Stimulated activated naive B cell treated with anti-CD40 and anti-IgM and Interleukin-4, amounts not matched to agents 10 μg/mL and 1 μg/mL and 100 μg/mL, for 72 hours (primary cell): ENCODE data around the gene PCDH12.
"Not testable (repeated sequence)": the region's sequence is repeated elsewhere in the genome, so short reads cannot be mapped to it uniquely, and the experiment has no call there.

Experiments used
- ATAC-seq, 2 donors: fragments of 150-1000 bp; cut with Tn5 transposase; replicated peaks; 2 replicates each; pipeline ENCODE4 v1.10.0; 2021; ENCODE audit warnings: moderate library complexity in 1 of 2
- DNase-seq: peaks from one replicate; pipeline ENCODE4 v3.0.0; 2021
- H3K27ac Mint-ChIP-seq: one replicate; pipeline ENCODE4 v1.8.0; 2022; ENCODE audit warnings: mild to moderate bottlenecking, mixed read lengths
- H3K27me3 Mint-ChIP-seq, 2 donors: one replicate each; pipeline ENCODE4 v1.8.0; 2022; ENCODE audit warnings: mixed read lengths in 2 of 2
- H3K36me3 Mint-ChIP-seq, 2 donors: one replicate each; pipeline ENCODE4 v1.8.0; 2022; ENCODE audit warnings: mixed read lengths in 2 of 2, mild to moderate bottlenecking in 1 of 2
- H3K4me1 Mint-ChIP-seq, 2 donors: one replicate each; pipeline ENCODE4 v1.8.0; 2022; ENCODE audit warnings: mixed read lengths in 2 of 2, mild to moderate bottlenecking in 1 of 2
- H3K4me3 Mint-ChIP-seq, 2 donors: one replicate each; pipeline ENCODE4 v1.8.0; 2022; ENCODE audit warnings: mild to moderate bottlenecking in 2 of 2, mixed read lengths in 2 of 2, moderate library complexity in 1 of 2
- H3K9me3 Mint-ChIP-seq, 2 donors: one replicate each; pipeline ENCODE4 v1.8.0; 2022; ENCODE audit warnings: mixed read lengths in 2 of 2, mild to moderate bottlenecking in 1 of 2

The PCDH12 gene

DNA sequence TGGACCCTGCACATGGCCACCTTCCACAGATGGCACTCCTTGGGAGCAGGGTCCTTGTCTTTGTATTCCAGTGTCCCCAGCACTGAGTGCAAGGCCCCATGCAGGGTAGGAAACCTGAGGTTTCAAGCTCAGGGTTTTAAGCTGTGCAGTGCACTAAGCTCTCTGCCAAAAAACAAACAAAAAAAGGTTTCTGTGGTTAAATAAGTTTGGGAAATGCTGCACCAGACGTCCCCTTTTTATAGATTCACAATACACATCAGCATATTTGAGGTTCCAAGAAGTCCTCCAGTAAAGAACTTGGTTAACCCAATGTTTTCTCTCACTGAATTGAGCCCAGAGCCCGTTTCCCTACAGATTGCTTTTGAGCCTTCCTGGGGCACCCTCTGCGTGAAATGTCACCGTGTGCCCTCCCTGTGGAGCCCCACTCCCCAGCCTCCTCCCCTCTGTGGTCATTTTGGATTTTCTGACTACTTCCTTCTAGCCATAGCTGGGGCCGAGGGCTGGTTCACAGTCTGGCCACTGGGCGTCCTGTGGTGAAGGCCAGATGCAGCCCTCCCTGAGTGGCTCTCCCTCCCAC, 17.2 kb downstream of the PCDH12 start:
- H3K27ac Mint-ChIP-seq: peak overlapping the region; percentile 75
- peaks cover 3 to 11% of the 10 kb centered on the region in 2 donors for H3K4me1 Mint-ChIP-seq
- no peaks in the 10 kb centered on the region for H3K27me3 Mint-ChIP-seq
- no peak overlapping the region for H3K4me3 Mint-ChIP-seq
- H3K9me3 Mint-ChIP-seq: no peaks in the 10 kb centered on the region
- peaks cover 17 to 27% of the 10 kb centered on the region in 2 donors for H3K36me3 Mint-ChIP-seq
- no peak for DNase-seq
- peak; percentile 29 to 47 for ATAC-seq

DNA sequence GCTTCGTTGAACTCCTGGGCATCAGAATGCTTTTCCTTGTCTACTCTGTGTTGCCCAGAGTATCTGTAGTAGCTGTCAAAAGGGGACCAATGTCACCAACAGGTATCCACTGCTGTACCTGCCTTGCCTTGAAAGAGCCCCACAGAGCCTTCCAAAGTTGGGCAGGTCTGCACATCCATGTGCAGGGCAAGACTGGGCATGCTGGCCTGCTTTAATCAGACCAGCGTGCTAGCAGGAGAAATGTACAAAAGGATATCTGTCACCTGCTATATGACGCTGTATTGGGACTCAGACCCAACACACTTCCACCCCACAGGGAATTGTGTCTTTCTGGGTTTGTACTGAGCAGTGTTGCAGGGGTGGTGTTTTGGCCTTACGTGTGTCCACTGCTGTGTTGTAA, 22.5 kb downstream of the PCDH12 start:
- DNase-seq (no peak), ATAC-seq (no peak)
- Mint-ChIP-seq H3K36me3 (peaks cover 36 to 50% of the 10 kb centered on the region in 2 donors), H3K27ac (no peak overlapping the region), H3K4me3 (no peak overlapping the region), H3K27me3 (no peaks in the 10 kb centered on the region), H3K4me1 (peaks cover 0 to 1% of the 10 kb centered on the region in 2 donors), H3K9me3 (no peaks in the 10 kb centered on the region)

DNA sequence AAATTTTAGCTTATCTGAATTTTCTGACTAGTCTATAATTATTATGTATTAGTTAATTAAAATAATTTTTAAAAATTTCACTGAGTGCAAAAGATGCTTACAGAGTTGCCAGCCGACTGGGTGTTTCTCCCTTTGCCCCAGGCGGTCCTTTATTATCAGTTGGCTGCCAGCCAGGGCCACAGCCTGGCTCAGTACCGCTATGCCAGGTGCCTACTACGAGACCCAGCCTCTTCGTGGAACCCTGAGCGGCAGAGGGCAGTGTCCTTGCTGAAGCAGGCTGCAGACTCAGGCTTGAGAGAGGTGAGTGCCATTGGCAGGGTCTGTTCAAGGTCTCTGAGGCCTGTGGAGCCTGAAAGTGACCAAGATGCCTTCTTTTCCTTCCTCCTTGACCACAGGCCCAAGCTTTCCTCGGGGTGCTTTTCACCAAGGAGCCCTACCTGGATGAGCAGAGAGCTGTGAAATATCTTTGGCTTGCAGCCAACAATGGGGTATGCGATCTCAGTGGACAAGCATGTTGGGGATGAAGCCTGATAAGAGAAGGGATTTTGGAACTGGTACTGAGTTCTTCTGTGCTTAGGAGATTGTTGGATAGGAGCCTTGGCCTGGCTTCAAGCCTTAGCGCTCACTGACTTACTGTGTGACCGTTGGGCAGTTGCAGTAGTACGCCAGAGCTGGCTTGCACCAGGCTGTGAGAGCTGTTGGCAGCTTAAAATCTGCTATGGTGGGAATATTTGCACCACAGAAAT, 23.7 kb downstream of the PCDH12 start:
- ATAC-seq (no peak), DNase-seq (no peak)
- Mint-ChIP-seq H3K27me3 (no peaks in the 10 kb centered on the region), H3K9me3 (no peaks in the 10 kb centered on the region), H3K27ac (no peak overlapping the region), H3K36me3 (peaks cover 34 to 48% of the 10 kb centered on the region in 2 donors), H3K4me3 (no peak overlapping the region), H3K4me1 (no peaks in the 10 kb centered on the region)

DNA sequence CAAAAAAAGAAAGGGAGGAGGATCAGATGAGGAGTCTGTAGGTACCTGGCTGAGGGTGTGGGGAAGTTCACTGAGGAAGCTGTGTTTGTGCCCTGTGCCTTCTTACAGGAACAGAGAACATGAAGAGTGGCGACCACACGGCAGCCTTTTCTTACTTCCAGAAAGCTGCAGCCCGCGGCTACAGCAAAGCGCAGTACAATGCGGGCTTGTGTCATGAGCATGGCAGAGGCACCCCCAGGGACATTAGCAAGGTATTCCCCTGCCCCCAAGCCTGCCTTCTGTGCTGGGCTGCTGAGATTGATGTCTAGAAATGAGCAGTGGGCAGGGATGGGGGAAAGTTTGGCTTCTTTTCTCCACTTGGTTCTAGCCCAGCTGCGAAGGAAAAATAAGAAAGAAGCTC, 24.9 kb downstream of the PCDH12 start:
- H3K4me3 Mint-ChIP-seq: no peak overlapping the region
- H3K27ac Mint-ChIP-seq: no peak overlapping the region
- H3K9me3 Mint-ChIP-seq: no peaks in the 10 kb centered on the region
- H3K4me1 Mint-ChIP-seq: no peaks in the 10 kb centered on the region
- ATAC-seq: no peak
- DNase-seq: no peak
- H3K36me3 Mint-ChIP-seq: peaks cover 40 to 54% of the 10 kb centered on the region in 2 donors
- H3K27me3 Mint-ChIP-seq: no peaks in the 10 kb centered on the region

DNA sequence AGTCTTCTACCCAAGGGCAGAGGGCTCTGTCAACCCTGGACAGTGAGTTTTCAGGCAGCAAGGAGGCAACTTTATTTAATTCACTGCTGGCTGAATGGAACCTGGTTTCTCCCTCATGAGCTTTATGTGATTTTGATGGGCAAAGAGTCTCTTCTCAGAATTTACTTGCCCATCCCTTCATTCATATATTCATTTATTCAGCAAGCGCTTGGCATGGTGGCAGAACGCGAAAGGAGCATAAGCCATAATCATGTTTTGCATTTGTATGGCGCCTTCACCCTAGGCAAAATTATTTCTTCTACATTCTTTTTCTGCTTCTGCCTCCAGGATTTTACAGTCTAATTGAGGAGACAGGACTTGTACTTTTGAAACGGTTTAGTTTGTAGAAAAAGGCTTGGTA, 26.3 kb downstream of the PCDH12 start:
- H3K4me1 Mint-ChIP-seq: peaks cover under 1 to 3% of the 10 kb centered on the region in 2 donors
- no peak for ATAC-seq
- H3K36me3 Mint-ChIP-seq: peaks cover 51 to 63% of the 10 kb centered on the region in 2 donors
- no peak overlapping the region for H3K27ac Mint-ChIP-seq
- no peak overlapping the region for H3K4me3 Mint-ChIP-seq
- DNase-seq: no peak
- no peaks in the 10 kb centered on the region for H3K27me3 Mint-ChIP-seq
- H3K9me3 Mint-ChIP-seq: no peaks in the 10 kb centered on the region

DNA sequence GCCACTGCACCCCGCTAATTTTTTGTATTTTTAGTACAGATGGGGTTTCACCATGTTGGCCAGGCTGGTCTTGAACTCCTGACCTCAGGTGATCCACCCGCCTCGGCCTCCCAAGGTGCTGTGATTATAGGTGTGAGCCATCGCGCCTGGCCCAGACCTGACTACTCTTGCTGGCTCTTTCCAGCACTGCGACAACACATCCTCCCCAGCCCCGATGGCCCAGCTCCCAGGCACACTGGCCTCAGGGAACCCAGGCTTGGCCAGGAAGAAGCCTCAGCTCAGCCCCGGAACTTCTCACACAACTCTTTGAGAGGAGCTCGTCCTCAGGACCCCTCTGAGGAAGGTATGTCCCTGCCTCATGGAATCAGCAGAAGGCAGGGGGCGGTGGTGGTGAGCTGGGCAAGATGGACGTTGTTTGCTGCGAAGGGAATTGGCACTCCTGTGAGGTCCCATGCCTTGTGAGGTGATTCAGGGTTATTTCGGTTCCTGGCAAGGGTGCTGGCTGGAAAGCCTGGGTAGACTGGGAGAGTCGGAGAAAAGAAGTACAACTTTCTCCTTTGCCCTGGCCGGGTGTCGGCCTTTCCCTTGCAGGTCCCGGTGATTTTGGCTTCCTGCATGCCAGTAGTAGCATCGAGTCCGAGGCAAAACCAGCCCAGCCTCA, 28.5 kb downstream of the PCDH12 start:
- Mint-ChIP-seq H3K27me3 (no peaks in the 10 kb centered on the region), H3K27ac (no peak overlapping the region), H3K4me1 (peaks cover 6 to 13% of the 10 kb centered on the region in 2 donors), H3K9me3 (no peaks in the 10 kb centered on the region), H3K4me3 (no peak overlapping the region), H3K36me3 (peaks cover 50 to 61% of the 10 kb centered on the region in 2 donors)
- no peak for ATAC-seq
- DNase-seq: no peak

DNA sequence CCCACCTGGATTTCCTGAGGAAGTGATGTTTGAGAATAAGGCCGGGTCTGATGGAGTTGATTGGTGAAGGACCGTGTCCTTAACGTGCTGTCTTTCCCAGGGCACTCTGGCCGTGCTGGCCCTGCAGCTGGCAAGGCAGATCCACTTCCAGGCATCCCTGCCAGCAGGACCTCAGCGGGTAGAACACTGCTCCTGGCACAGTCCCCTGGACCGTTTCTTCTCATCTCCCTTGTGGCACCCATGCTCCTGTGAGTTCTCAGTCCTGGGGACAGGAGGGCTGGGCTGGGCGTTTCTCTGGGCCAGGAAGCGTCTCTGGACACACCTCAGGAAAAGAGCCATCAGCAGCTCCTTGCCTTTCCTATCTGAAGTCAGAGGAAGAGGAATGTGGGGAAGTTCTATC, 30.0 kb downstream of the PCDH12 start:
- peaks cover 49 to 60% of the 10 kb centered on the region in 2 donors for H3K36me3 Mint-ChIP-seq
- no peaks in the 10 kb centered on the region for H3K27me3 Mint-ChIP-seq
- H3K9me3 Mint-ChIP-seq: peaks cover 0 to 1% of the 10 kb centered on the region in 2 donors
- H3K4me1 Mint-ChIP-seq: peaks cover 11 to 23% of the 10 kb centered on the region in 2 donors
- ATAC-seq: no peak
- no peak overlapping the region for H3K4me3 Mint-ChIP-seq
- no peak overlapping the region for H3K27ac Mint-ChIP-seq
- DNase-seq: no peak

DNA sequence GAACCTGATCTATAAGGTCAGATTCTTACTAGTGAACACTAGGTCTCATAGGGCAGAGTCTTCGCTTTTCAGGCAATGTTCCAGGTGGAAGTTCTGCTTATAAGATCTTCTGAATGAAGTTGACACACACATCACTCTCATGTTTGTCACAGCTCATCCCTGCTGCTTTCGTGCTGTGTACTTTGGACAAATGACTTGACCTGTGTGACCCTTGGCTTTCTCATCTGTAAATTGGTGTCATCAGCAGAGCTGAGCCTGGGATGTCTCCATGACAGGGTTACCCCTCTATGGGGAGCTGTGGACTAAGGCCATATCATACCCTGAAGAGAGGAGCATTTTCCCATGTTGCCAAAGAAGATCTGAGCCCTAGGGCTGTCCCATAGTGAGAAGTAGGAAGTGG, 31.6 kb downstream of the PCDH12 start:
- no peak for DNase-seq
- H3K4me1 Mint-ChIP-seq: peaks cover 11 to 27% of the 10 kb centered on the region in 2 donors
- H3K27ac Mint-ChIP-seq: no peak overlapping the region
- peaks cover 0 to 1% of the 10 kb centered on the region in 2 donors for H3K9me3 Mint-ChIP-seq
- H3K27me3 Mint-ChIP-seq: no peaks in the 10 kb centered on the region
- no peak for ATAC-seq
- peaks cover 43 to 46% of the 10 kb centered on the region in 2 donors for H3K36me3 Mint-ChIP-seq
- no peak overlapping the region for H3K4me3 Mint-ChIP-seq

DNA sequence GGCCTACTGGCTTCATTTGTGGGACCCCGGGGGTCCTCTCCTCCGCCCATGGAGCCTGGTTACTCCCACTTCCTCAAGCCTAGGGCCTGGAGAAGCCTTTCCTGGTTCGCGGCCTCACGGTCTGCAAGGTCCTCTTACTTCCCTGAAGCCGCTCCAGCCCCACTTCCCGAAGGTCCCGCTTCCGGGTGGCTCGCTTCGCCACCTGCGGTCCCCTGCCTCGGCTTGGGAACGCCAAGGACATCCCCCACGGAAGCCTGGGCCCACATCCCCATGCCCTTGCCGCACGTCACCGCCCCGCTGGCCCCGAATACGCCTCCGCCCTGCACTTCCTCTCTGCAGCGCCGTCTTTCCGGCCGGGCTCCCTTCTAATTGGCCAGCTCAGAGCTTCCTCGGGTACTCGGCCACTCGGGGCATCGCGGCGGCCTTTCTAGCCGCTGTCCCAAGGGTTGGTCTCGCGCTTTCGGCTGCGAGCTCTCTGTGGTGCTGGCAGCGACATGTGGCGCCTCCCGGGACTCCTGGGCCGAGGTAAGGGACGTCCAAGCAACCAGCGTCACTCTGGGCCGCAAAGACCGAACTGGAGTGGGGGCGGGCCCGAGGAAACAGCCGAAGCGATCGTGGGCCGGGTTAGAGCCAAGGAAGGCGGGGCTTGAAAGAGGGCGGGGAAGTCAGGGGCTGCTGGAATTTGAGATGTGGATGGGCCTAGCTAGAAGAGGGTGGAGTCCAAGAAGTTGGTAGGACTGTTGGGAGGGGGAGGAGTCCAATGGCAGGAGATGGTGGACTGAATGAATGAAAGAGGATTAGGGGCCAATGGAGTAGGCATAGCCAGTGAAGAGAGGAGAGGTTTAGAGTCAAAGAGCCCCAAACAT, 34.3 kb downstream of the PCDH12 start, which contains the start of gene DELE1:
Gene DELE1 (plus strand): TSS at position 424 of the 866 bp plus-strand sequence. CDS start 71 bp downstream, at position 495.
- H3K9me3 Mint-ChIP-seq: peaks cover 0 to 1% of the 10 kb centered on the region in 2 donors
- peak; percentile 94 to 96 for ATAC-seq
- H3K4me3 Mint-ChIP-seq: peak within 1 kb of the TSS; percentile 88 to 95
- no peaks in the 10 kb centered on the region for H3K27me3 Mint-ChIP-seq
- H3K27ac Mint-ChIP-seq: peak within 1 kb of the TSS; percentile 97
- H3K4me1 Mint-ChIP-seq: peaks cover 18 to 34% of the 10 kb centered on the region in 2 donors
- DNase-seq: peak; percentile 90
- H3K36me3 Mint-ChIP-seq: peaks cover 29 to 35% of the 10 kb centered on the region in 2 donors

DNA sequence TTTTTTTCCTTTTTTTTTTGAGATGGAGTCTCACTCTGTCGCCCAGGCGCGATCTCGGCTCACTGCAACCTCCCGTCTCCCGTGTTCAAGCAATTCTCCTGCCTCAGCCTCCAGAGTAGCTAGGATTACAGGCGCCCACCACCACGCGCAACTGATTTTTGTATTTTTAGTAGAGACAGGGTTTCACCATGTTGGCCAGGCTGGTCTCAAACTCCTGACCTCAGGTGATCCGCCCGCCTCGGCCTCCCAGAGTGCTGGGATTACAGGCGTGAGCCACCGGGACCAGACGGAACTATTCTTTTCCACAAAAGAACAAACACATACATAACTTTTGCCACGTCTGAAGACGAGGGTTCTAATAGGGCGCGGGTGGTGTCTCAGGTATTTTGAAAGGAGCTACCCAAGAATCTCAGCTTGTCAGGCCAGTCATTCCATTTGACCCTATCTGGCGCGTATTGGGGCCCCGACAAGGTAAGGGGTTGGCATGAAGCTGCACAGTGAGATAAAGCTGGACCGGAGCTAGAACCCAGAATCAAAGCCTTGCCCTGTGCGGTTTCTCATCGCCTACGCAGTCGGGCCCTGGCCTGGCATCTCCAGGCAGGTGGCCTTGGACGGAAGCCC, 35.1 kb downstream of the PCDH12 start:
- ATAC-seq: peak; percentile 22 to 25
- DNase-seq, H3K9me3 Mint-ChIP-seq, H3K27me3 Mint-ChIP-seq: not testable (repeated sequence)
- peak overlapping the region; percentile 88 to 95 for H3K4me3 Mint-ChIP-seq
- H3K4me1 Mint-ChIP-seq: peaks cover 18 to 34% of the 10 kb centered on the region in 2 donors
- peaks cover 23 to 30% of the 10 kb centered on the region in 2 donors for H3K36me3 Mint-ChIP-seq
- peak overlapping the region; percentile 97 for H3K27ac Mint-ChIP-seq

DNA sequence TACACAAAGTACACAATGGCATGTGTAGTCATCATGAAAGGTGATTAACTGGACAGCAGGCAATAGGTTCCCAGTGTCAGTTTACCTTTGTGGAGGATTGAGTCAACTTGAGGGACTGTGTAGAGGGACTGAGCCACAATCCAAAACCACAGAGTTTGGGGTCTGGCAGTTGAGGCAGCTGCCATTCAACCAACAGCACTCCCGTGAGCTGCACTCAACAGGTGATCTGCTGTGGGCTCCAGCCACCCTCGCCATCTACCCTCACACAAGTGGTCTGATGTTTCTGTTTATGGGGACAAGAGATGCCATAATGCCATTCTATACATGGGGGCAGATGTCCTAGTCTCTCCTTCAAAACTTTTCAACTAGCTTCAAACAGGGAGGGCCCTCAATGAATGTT, 37.2 kb downstream of the PCDH12 start:
- no peak overlapping the region for H3K27ac Mint-ChIP-seq
- H3K4me3 Mint-ChIP-seq: no peak overlapping the region
- H3K36me3 Mint-ChIP-seq: peaks cover 8 to 14% of the 10 kb centered on the region in 2 donors
- ATAC-seq: no peak
- H3K4me1 Mint-ChIP-seq: peaks cover 22 to 38% of the 10 kb centered on the region in 2 donors
- H3K27me3 Mint-ChIP-seq: peaks cover 0 to 6% of the 10 kb centered on the region in 2 donors
- H3K9me3 Mint-ChIP-seq: peaks cover 0 to 1% of the 10 kb centered on the region in 2 donors
- no peak for DNase-seq

DNA sequence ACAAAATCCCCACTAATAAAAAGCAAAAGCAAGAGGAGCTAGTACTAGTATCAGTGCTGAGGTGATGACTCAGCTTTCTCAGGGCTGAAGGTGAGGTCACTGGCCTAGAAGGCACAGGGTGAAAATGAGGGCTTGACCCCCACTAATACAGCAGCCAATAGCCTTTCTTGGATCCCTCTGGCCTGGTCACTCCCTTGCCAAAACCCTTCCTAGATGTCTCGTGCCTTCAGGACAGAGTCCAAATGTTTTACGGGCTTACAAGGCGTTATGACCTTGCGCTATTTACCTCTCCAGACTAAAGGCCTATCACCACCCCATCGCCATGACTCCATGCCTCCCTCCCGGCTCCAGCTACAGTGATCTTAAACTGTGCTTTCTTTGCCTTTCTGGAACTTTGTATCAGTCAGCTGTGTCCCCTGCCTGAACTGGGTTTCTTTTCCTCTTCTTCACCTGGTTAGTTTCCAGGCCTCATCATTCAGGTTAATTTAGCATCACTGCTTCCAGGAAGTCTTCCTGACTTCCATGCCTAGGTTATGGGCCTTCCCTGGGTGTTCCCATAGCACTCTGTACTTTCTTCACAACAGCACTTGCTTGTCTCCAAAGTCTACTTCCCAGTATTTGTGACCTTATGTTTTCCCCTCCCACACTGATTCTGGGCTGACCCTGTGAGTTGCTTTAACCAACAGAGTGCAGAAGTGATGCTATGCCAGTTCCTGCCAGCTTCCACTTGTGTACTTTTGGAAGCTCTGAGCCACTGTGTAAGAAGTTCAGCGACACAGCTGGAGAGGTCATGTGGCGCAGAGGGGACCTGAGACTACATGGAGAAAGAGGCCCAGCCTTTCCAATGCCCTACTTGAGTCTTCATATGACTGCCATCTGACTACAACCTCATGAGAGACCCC, 38.5 kb downstream of the PCDH12 start:
- no peak overlapping the region for H3K27ac Mint-ChIP-seq
- H3K4me3 Mint-ChIP-seq: no peak overlapping the region
- peaks cover 0 to 1% of the 10 kb centered on the region in 2 donors for H3K9me3 Mint-ChIP-seq
- DNase-seq (no peak), ATAC-seq (no peak)
- peaks cover 23 to 30% of the 10 kb centered on the region in 2 donors for H3K4me1 Mint-ChIP-seq
- H3K27me3 Mint-ChIP-seq: peaks cover 0 to 6% of the 10 kb centered on the region in 2 donors
- H3K36me3 Mint-ChIP-seq: peaks cover 3 to 9% of the 10 kb centered on the region in 2 donors

DNA sequence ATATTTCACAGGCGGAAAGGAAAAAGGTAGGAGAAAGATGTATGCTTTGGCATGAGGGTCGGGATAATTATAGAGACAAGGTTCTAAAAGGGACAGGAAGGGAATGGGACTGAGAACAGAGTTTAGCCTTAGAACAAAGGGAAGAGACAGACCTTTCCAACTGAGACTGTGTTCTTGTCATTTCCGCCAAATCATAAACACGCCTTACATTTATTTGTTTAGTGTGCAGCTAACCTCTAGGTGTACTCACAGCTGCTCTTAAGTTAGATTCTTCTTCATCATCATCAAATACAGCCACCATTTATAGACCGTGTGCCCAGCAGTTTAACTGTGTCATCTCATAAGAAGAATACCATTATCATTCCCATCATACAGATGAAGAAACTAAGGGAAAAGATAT, 40.2 kb downstream of the PCDH12 start:
- DNase-seq: no peak
- no peak overlapping the region for H3K4me3 Mint-ChIP-seq
- H3K27me3 Mint-ChIP-seq: peaks cover 0 to 13% of the 10 kb centered on the region in 2 donors
- ATAC-seq: no peak
- peaks cover 26 to 27% of the 10 kb centered on the region in 2 donors for H3K4me1 Mint-ChIP-seq
- H3K27ac Mint-ChIP-seq: no peak overlapping the region
- peaks cover 0 to 4% of the 10 kb centered on the region in 2 donors for H3K36me3 Mint-ChIP-seq
- no peaks in the 10 kb centered on the region for H3K9me3 Mint-ChIP-seq
